H54 (cell line): ENCODE results near the gene ZNF765.
"Not testable (repeated sequence)": the region's sequence is repeated elsewhere in the genome, so short reads cannot be mapped to it uniquely, and the experiment has no call there.

ENCODE experiments used
- DNase-seq: peaks from one replicate; pipeline ENCODE4 v3.0.0; 2011; ENCODE audit warnings: low spot score, mixed read lengths; ENCODE audit not compliant: insufficient read length
- FAIRE-seq: peaks from 3 replicates; lab custom pipeline; 2011; peaks lifted over from hg19 to GRCh38; lab: Jason Lieb, UNC
- POLR2A ChIP-seq: IDR thresholded peaks from 2 replicates; pipeline ENCODE4 v1.6.1; 2011; ENCODE audit warnings: low read depth, mild to moderate bottlenecking, low read length

ZNF765 gene

GRCh38 chr19:53455828-53456227 is 60.9 kb downstream of the ZNF765 start:
- TF ChIP-seq POLR2A: no peak
- DNase-seq (no peak), FAIRE-seq (no peak)

- FAIRE-seq, DNase-seq: not testable (repeated sequence)
These were observed 65.3 kb downstream of the ZNF765 start for GRCh38 chr19:53460131-53460721.

GRCh38 chr19:53461866-53462265 is 66.9 kb downstream of the ZNF765 start:
- DNase-seq (no peak), FAIRE-seq (peak; percentile 68)
- TF ChIP-seq POLR2A: no peak

- no peak for TF ChIP-seq POLR2A
- FAIRE-seq (no peak), DNase-seq (no peak)
These were observed 67.9 kb downstream of the ZNF765 start for GRCh38 chr19:53462861-53463260.

GRCh38 chr19:53463263-53463662 is 68.3 kb downstream of the ZNF765 start:
- no peak for DNase-seq

GRCh38 chr19:53466726-53467484 is 72.0 kb downstream of the ZNF765 start:
- TF ChIP-seq POLR2A: no peak
- DNase-seq: no peak
- no peak for FAIRE-seq

More at GRCh38 chr19:53463263-53463662, 68.3 kb downstream of the ZNF765 start:
- no peak for FAIRE-seq
- no peak for TF ChIP-seq POLR2A

- no peak for FAIRE-seq
- peak; percentile 83 for TF ChIP-seq POLR2A
- peak; percentile 87 for DNase-seq
These were observed 72.7 kb downstream of the ZNF765 start, which contains the start of gene ZNF813 for GRCh38 chr19:53467485-53468262. ZNF813 (plus strand) TSS chr19:53467733; CDS start chr19:53483823, 16,090 bp downstream.

GRCh38 chr19:53468628-53469027 is 73.7 kb downstream of the ZNF765 start:
- not testable (repeated sequence) for DNase-seq, FAIRE-seq

- FAIRE-seq (no peak), DNase-seq (no peak)
- TF ChIP-seq POLR2A: no peak
These were observed 77.0 kb downstream of the ZNF765 start for GRCh38 chr19:53471916-53472315.

- not testable (repeated sequence) for FAIRE-seq, DNase-seq
These were observed 79.9 kb downstream of the ZNF765 start for GRCh38 chr19:53474832-53475231.

- not testable (repeated sequence) for DNase-seq, FAIRE-seq
These were observed 80.5 kb downstream of the ZNF765 start for GRCh38 chr19:53475470-53475869.
